Endothelial cell of umbilical vein (primary cell): ENCODE measurements around the gene PKNOX2. TPM values are rescaled to one million over a fixed set of nuclear protein-coding genes. Genes with fewer than 3 reads are reported as not detected.

Source experiments
- BruUV-seq: library from RNA; stranded (reverse); fragments of 400-500 nt; replicated peaks from 2 replicates; lab custom pipeline; 2021; lab: Mats Ljungman, UMichigan
- CTCF ChIA-PET: fragments of 300-600, 350-600 bp; sonication (Branson Sonifier 250); formaldehyde crosslinking; loops from one replicate; lab custom pipeline; 2021; ENCODE audit warnings: antibody characterized with exemption, inconsistent platforms; lab: Charles Lee
- POLR2A ChIA-PET: fragments of 300-600, 350-600 bp; sonication (Branson Sonifier 250); formaldehyde crosslinking; loops from one replicate; lab custom pipeline; 2021; ENCODE audit warnings: antibody characterized with exemption, inconsistent platforms; lab: Charles Lee
- DNase-seq: peaks from one replicate; pipeline ENCODE4 v3.0.0-alpha.2; 2011; ENCODE audit warnings: low read depth, low spot score
- FAIRE-seq: peaks from 2 replicates; lab custom pipeline; 2011; peaks lifted over from hg19 to GRCh38; lab: Jason Lieb, UNC
- H2AFZ ChIP-seq: 2 replicates; pipeline ENCODE4 v1.6.0; 2012; ENCODE audit warnings: low read depth, low read length, control low read depth, inconsistent platforms
- H3K27ac ChIP-seq: 2 replicates; pipeline ENCODE4 v1.5.1; 2011; ENCODE audit warnings: low read depth, mild to moderate bottlenecking, control low read depth, low read length, moderate library complexity; ENCODE audit not compliant: insufficient read depth
- H3K27me3 ChIP-seq, 2 experiments: 2 replicates each; pipeline versions ENCODE4 v1.6.0 to v1.6.1; 2011; ENCODE audit warnings: low read length in 2 of 2, mixed read lengths in 1 of 2; ENCODE audit not compliant: control insufficient read depth in 2 of 2, insufficient read depth in 2 of 2
- H3K36me3 ChIP-seq, 2 experiments: 2 replicates in 1 of 2; 3 replicates in 1 of 2; pipeline ENCODE4 v1.5.1; 2011; ENCODE audit warnings: low read length in 2 of 2, mild to moderate bottlenecking in 1 of 2, moderate library complexity in 1 of 2; ENCODE audit not compliant: control insufficient read depth in 2 of 2, insufficient read depth in 2 of 2; ENCODE audit errors: extremely low read depth in 1 of 2
- H3K4me1 ChIP-seq: 3 replicates; pipeline ENCODE4 v1.5.1; 2011; ENCODE audit warnings: mild to moderate bottlenecking, low read length; ENCODE audit not compliant: control insufficient read depth, insufficient read depth; ENCODE audit errors: extremely low read depth
- H3K4me2 ChIP-seq: 2 replicates; pipeline ENCODE4 v1.6.1; 2011; ENCODE audit warnings: low read length, control low read depth, mixed read lengths; ENCODE audit not compliant: insufficient read depth
- H3K4me3 ChIP-seq, 3 experiments: fragments of 200-600 bp in 1 of 3; sonication (generic), shearing (Covaris generic) in 1 of 3; replicated peaks in 1 of 3; 2 replicates each; pipeline ENCODE4 v1.5.1; 2011 to 2016; ENCODE audit warnings: control low read depth in 3 of 3, low read length in 3 of 3, mild to moderate bottlenecking in 2 of 3, inconsistent platforms in 1 of 3, low read depth in 1 of 3, moderate library complexity in 1 of 3; ENCODE audit not compliant: insufficient read depth in 1 of 3
- H3K79me2 ChIP-seq: 2 replicates; pipeline ENCODE4 v1.6.0; 2012; ENCODE audit warnings: low read length, inconsistent platforms; ENCODE audit not compliant: control insufficient read depth, insufficient read depth
- H3K9ac ChIP-seq: replicated peaks from 2 replicates; pipeline ENCODE3; 2011; ENCODE audit warnings: low read length, control low read depth; ENCODE audit not compliant: insufficient read depth; ENCODE audit errors: extremely low read depth
- H3K9me1 ChIP-seq: replicated peaks from 3 replicates; pipeline ENCODE4 v1.6.0; 2011; ENCODE audit warnings: mild to moderate bottlenecking, low read length; ENCODE audit not compliant: control insufficient read depth, insufficient read depth; ENCODE audit errors: extremely low read depth
- H3K9me3 ChIP-seq: replicated peaks from 2 replicates; pipeline ENCODE4 v1.5.1; 2012; ENCODE audit warnings: low read length, inconsistent platforms; ENCODE audit not compliant: control insufficient read depth, insufficient read depth
- H4K20me1 ChIP-seq: replicated peaks from 2 replicates; pipeline ENCODE3; 2011; ENCODE audit warnings: mild to moderate bottlenecking, low read length; ENCODE audit not compliant: control insufficient read depth, insufficient read depth; ENCODE audit errors: extremely low read depth
- EZH2 ChIP-seq: IDR thresholded peaks from 2 replicates; pipeline ENCODE4 v1.6.1; 2012; ENCODE audit warnings: borderline replicate concordance, low read depth, mild to moderate bottlenecking, moderate library complexity, low read length, inconsistent platforms; ENCODE audit not compliant: severe bottlenecking
- FOS ChIP-seq: IDR thresholded peaks from 2 replicates; pipeline ENCODE4 v1.6.1; 2011; ENCODE audit warnings: mild to moderate bottlenecking, low read length, moderate library complexity, borderline replicate concordance; ENCODE audit not compliant: insufficient read depth
- GATA2 ChIP-seq: IDR thresholded peaks from 2 replicates; pipeline ENCODE4 v1.7.0; 2011; ENCODE audit warnings: low read depth, mild to moderate bottlenecking, moderate library complexity, mixed read lengths, low read length; ENCODE audit not compliant: insufficient read length, insufficient read depth
- JUN ChIP-seq: IDR thresholded peaks from 2 replicates; pipeline ENCODE4 v1.6.1; 2011; ENCODE audit warnings: borderline replicate concordance, low read depth; ENCODE audit not compliant: insufficient read length, insufficient read depth
- MYC ChIP-seq: IDR thresholded peaks from one replicate; pipeline ENCODE4 v1.6.1; 2011; ENCODE audit warnings: mild to moderate bottlenecking, low read depth, low read length
- POLR2A ChIP-seq: IDR thresholded peaks from 2 replicates; pipeline ENCODE4 v1.6.1; 2012; ENCODE audit warnings: low read depth, mild to moderate bottlenecking, control low read depth, low read length
- POLR2AphosphoS5 ChIP-seq: IDR thresholded peaks from 2 replicates; pipeline ENCODE4 v1.6.1; 2012; ENCODE audit warnings: low read depth, mild to moderate bottlenecking, control low read depth, low read length, moderate library complexity; ENCODE audit not compliant: insufficient read depth
- dilution Hi-C: fragments of 300-500 bp; cut with MboI; formaldehyde crosslinking; loops from one replicate; pipeline ENCODE4 v1.15.0; 2019; ENCODE audit warnings: low sequenced_read_pairs; ENCODE audit not compliant: extremely low pct_ligation_motif_present
- intact Hi-C: fragments of 100-400 bp; cut with micrococcal nuclease; formaldehyde crosslinking; loops from one replicate; pipeline ENCODE4 v1.10.0; 2022
- polyA plus RNA-seq, 4 experiments: library from polyadenylated mRNA; depleted of rRNA in 3 of 4; stranded (reverse) in 3 of 4; unstranded in 1 of 4; fragments of >200 nt; gene quantifications; 2 replicates each; pipeline versions ENCODE4 v1.2.1 to v1.2.3, GENCODE V29; 2011 to 2012; ENCODE audit warnings: missing spikeins in 1 of 4
- total RNA-seq: library from RNA; stranded (reverse); gene quantifications from 2 replicates; pipeline ENCODE4 v1.2.3, GENCODE V29; 2021
- TF ChIP-seq, protein P1 (sequence below), 2 donors: IDR thresholded peaks; 1 replicate in 1 of 2; 2 replicates in 1 of 2; pipeline ENCODE4 v1.5.1; 2011; ENCODE audit warnings: low read length in 2 of 2, mild to moderate bottlenecking in 2 of 2, moderate library complexity in 2 of 2, control low read depth in 1 of 2, inconsistent platforms in 1 of 2, low read depth in 1 of 2; ENCODE audit not compliant: insufficient read depth in 1 of 2; ENCODE audit errors: extremely low read depth in 1 of 2
- TF ChIP-seq, protein P2 (sequence below): IDR thresholded peaks from 2 replicates; pipeline ENCODE4 v1.6.1; 2011; ENCODE audit not compliant: insufficient read depth, insufficient read length

The PKNOX2 gene
- total and polyA plus RNA-seq, 2 donors (not counting 3 experiments of a cell fraction or from before 2014, with no cell fraction given), result 0.11 to 0.91 TPM

DNA sequence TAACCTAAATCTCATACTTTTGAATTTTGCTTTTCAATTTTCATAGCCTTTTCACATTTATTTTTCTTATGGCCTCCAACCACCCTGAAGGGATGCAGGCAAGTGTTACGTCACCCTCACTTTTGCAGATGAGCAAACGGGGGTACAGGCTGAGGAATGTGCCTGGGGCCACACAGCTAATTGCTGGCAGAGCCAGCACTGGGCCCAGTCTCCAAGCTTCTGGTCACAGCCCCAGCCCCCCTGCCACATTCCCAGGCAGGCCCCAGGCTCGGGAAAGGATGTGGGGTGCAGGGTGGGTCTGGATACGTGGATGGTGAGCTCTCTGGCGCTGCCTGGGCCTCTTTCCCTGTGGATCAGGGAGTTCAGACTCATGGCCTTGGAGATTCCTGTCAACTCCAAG lies 138.6 kb downstream of the PKNOX2 start:
- Histone ChIP-seq H3K27ac (no peak overlapping the region), H2AFZ (no peak overlapping the region), H4K20me1 (no peaks in the 10 kb centered on the region), H3K27me3 (peaks cover 0 to 2% of the 10 kb centered on the region in 2 experiments), H3K36me3 (no peaks in the 10 kb centered on the region), H3K79me2 (no peaks in the 10 kb centered on the region), H3K9ac (no peak overlapping the region), H3K4me3 (no peak overlapping the region), H3K4me1 (peaks cover 25% of the 10 kb centered on the region), H3K9me3 (no peaks in the 10 kb centered on the region), H3K9me1 (no peaks in the 10 kb centered on the region), H3K4me2 (no peak overlapping the region)
- no peak for DNase-seq
- no TSS peak for BruUV-seq
- ChIA-PET CTCF (interaction anchor here (1.0 to 3.5 kb wide), 5 partner anchors 11 to 43 kb away, joined by 3 to 39 read pairs (median 4); no protein-coding TSS in a partner anchor), POLR2A (no interaction called here)
- dilution Hi-C loops, result no loop called here
- FAIRE-seq, result no peak
- intact Hi-C loops, result loop anchor here (5.0 kb wide), 1 partner anchor 406 kb away; the partner anchor contains the start of gene ROBO4
- TF ChIP-seq MYC (no peak), POLR2A (no peak), POLR2AphosphoS5 (no peak)
- TF ChIP-seq, protein P1, sequence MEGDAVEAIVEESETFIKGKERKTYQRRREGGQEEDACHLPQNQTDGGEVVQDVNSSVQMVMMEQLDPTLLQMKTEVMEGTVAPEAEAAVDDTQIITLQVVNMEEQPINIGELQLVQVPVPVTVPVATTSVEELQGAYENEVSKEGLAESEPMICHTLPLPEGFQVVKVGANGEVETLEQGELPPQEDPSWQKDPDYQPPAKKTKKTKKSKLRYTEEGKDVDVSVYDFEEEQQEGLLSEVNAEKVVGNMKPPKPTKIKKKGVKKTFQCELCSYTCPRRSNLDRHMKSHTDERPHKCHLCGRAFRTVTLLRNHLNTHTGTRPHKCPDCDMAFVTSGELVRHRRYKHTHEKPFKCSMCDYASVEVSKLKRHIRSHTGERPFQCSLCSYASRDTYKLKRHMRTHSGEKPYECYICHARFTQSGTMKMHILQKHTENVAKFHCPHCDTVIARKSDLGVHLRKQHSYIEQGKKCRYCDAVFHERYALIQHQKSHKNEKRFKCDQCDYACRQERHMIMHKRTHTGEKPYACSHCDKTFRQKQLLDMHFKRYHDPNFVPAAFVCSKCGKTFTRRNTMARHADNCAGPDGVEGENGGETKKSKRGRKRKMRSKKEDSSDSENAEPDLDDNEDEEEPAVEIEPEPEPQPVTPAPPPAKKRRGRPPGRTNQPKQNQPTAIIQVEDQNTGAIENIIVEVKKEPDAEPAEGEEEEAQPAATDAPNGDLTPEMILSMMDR (IDR thresholded peaks at IDR 0.05; ENCODE audit: extremely low read depth in 1 of 2, insufficient read depth in 1 of 2, low read depth in 1 of 2, low read length in 2 of 2), result no peak

DNA sequence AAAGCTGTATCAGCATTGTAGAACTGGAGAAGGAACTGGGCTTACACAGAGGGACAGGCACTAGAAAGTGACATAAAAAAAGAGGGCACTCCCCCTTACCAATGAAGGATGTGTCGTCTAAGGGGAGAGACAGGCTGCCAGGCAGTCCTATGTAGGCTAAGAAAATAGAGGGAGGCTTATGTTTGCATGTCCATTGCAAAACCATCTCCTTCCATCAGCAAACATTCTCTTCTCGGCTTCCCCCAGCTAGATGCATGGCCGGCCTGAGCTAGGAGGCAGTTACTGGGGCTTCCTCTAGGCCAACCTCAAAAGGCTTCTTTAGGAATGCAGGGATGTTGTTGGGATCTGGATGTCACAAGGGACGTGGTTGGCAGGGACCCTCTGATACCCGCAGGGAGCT lies 139.1 kb downstream of the PKNOX2 start:
- Histone ChIP-seq H3K4me1 (peaks cover 23% of the 10 kb centered on the region), H3K27ac (no peak overlapping the region), H3K9ac (no peak overlapping the region), H4K20me1 (no peaks in the 10 kb centered on the region), H3K9me3 (no peaks in the 10 kb centered on the region), H3K79me2 (no peaks in the 10 kb centered on the region), H3K4me3 (no peak overlapping the region), H3K27me3 (peaks cover 0 to 3% of the 10 kb centered on the region in 2 experiments), H3K36me3 (no peaks in the 10 kb centered on the region), H3K9me1 (no peaks in the 10 kb centered on the region), H3K4me2 (no peak overlapping the region), H2AFZ (no peak overlapping the region)
- CTCF ChIA-PET, result interaction anchor here (0.7 to 3.7 kb wide), 6 partner anchors 10 to 89 kb away, joined by 3 to 18 read pairs (median 4); no protein-coding TSS in a partner anchor
- DNase-seq (no peak), FAIRE-seq (no peak)
- TF ChIP-seq GATA2 (no peak), POLR2A (no peak), MYC (no peak), POLR2AphosphoS5 (no peak), FOS (no peak), EZH2 (no peak), JUN (no peak)
- TF ChIP-seq, protein P1 (IDR thresholded peaks at IDR 0.05; ENCODE audit: extremely low read depth in 1 of 2, insufficient read depth in 1 of 2, low read depth in 1 of 2, low read length in 2 of 2), result no peak
- TF ChIP-seq, protein P2, sequence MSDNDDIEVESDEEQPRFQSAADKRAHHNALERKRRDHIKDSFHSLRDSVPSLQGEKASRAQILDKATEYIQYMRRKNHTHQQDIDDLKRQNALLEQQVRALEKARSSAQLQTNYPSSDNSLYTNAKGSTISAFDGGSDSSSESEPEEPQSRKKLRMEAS, result no peak
- no TSS peak for BruUV-seq
- POLR2A ChIA-PET, result no interaction called here
- intact Hi-C loops (loop anchor here (5.0 kb wide), 1 partner anchor 406 kb away; the partner anchor contains the start of gene ROBO4), dilution Hi-C loops (no loop called here)
